ENCODE results near the gene CDA. TPM values are rescaled to one million over a fixed set of nuclear protein-coding genes. Genes with fewer than 3 reads are reported as not detected.
"Not testable (repeated sequence)": the region's sequence is repeated elsewhere in the genome, so short reads cannot be mapped to it uniquely, and the experiment has no call there.

The CDA gene
- total RNA-seq, 1 donor from 2014 or later: 10.1 TPM

DNA sequence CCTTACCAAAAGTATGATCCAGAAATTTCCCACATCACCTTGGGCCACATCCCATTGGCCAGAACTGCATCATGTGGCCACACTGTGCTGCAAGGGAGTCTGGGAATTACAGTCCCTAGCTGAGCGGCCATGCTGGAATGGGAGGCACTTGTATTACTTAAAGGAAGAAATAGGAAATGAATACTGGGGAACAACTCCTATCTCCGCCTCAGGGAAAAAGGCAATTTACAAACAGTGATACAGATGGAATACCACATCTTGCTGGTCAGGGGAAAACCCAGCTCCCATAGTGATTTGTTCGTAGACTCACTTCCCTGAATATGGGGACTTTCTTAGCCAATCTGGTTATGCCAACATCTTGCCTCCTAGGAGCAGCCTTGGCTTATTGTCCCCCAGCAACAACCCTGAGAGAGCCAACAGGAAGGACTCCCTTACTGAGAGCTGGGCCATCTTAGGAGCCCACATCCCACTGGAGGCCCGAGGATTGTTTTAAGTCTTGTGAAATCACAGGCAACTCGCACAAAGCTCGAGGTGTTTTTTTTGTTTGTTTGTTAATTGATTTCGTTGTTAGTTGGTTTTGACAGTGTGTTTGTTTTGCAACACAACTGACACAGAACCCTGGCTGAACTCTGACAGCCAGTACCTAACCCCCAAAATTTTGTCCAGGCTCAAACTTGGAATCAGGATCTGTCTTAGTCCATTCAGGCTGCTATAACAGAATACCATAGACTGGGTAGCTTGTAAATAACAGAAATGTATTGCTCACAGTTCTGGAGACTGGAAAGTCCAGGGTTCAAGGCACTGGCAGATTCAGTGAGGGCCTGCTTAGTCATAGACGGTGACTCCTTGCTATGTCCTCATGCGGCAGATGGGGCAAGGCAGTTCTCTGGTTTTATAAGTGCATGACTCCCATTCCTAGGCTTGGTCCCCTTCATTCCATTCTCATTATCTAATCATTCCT, 14.9 kb downstream of the CDA start:
- Histone ChIP-seq H3K36me3 (no peaks in the 10 kb centered on the region), H3K4me1 (no peaks in the 10 kb centered on the region), H3K9me3 (no peaks in the 10 kb centered on the region), H3K27ac (no peak overlapping the region), H3K4me3 (no peak overlapping the region), H3K27me3 (no peaks in the 10 kb centered on the region)
- TF ChIP-seq CTCF (IDR thresholded peaks at IDR 0.05): no peak
- intact Hi-C loops (cut with DNase I): no loop called here
- no peak for DNase-seq (ENCODE audit: low spot score in 2 of 2)

- Histone ChIP-seq H3K4me1 (no peaks in the 10 kb centered on the region), H3K36me3 (no peaks in the 10 kb centered on the region), H3K4me3 (no peak overlapping the region), H3K27ac (no peak overlapping the region), H3K9me3 (no peaks in the 10 kb centered on the region), H3K27me3 (no peaks in the 10 kb centered on the region)
- no peak for DNase-seq (ENCODE audit: low spot score in 2 of 2)
- intact Hi-C loops (cut with DNase I): no loop called here
- no peak for TF ChIP-seq CTCF (IDR thresholded peaks at IDR 0.05)
Observed at GRCh38 chr1:20604678-20605077, 15.8 kb downstream of the CDA start.

DNA sequence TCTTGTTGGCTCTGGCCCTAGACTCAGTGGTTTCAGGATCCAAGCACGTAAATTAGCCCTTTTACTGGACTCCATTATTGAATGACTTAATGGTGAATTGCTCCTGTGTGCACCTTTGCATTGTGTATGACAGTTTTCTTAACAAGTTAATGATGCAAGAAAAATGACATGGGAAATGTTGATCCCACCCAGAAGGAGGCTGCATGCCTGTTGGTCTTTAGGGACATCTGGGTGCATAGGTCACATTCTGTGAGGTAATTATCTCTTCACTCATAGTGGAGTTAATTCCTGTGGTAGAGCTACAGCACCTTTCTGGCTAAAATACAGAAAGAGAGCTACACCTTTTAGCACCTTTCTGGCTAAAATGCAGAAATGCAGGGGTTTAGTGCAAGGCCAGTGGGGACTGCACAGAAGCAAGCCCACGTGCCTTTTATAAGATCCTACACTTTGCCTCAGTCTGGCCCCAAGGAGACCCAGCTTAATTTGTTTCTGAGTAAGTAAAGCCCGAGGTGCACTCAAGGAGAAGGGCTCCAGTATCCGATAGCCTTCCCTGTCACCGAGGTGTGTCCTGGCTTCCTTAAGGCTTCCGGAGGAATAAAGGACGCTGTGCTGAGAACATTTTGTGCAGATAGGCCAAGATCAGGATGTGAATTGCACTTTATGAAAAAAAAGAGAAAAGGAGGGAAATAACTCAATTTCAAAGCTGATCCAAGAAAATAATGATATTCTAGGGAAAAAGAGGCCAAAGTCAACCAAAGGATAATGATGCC, 18.1 kb downstream of the CDA start:
- intact Hi-C loops (cut with DNase I); H3K4me3 ChIP-seq; H3K27ac ChIP-seq: not testable (repeated sequence)

DNA sequence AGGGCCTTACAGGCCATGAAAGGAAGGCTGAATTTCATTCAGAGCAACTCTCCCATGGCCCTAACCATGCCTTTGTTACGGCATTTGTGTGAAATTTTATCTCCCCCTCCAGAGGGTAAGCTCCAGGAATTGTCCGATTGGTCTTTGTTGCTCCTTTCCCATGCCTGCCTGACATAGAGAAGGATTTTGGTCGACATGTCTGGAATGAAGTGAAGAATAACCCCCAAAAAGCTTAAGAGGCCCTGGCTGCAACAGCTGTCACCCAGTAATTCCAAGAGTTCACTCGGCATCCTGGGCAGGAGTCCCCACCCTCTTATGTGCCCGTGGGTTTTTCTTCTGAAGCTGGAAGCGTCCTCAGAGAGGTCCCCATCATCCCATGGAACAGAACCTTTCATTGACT, 20.6 kb downstream of the CDA start:
- Histone ChIP-seq H3K4me1 (peaks cover 0 to 5% of the 10 kb centered on the region in 2 donors), H3K27ac (no peak overlapping the region), H3K36me3 (no peaks in the 10 kb centered on the region), H3K9me3 (no peaks in the 10 kb centered on the region), H3K4me3 (no peak overlapping the region), H3K27me3 (no peaks in the 10 kb centered on the region)
- DNase-seq (ENCODE audit: low spot score in 2 of 2): no peak
- intact Hi-C loops (cut with DNase I): no loop called here
- no peak for TF ChIP-seq CTCF (IDR thresholded peaks at IDR 0.05)

More for the DNA sequence above, 18.1 kb downstream of the CDA start:
- not testable (repeated sequence) for H3K27me3 ChIP-seq; H3K4me1 ChIP-seq; DNase-seq (ENCODE audit: low spot score in 2 of 2); H3K36me3 ChIP-seq; H3K9me3 ChIP-seq

GRCh38 chr1:20610970-20611369, 22.1 kb downstream of the CDA start:
- H3K4me3 ChIP-seq: no peak overlapping the region
- intact Hi-C loops (cut with DNase I): no loop called here
- no peaks in the 10 kb centered on the region for H3K9me3 ChIP-seq
- TF ChIP-seq CTCF (IDR thresholded peaks at IDR 0.05): no peak
- no peaks in the 10 kb centered on the region for H3K27me3 ChIP-seq
- DNase-seq (ENCODE audit: low spot score in 2 of 2): no peak
- no peak overlapping the region for H3K27ac ChIP-seq
- H3K4me1 ChIP-seq: peaks cover 0 to 7% of the 10 kb centered on the region in 2 donors
- no peaks in the 10 kb centered on the region for H3K36me3 ChIP-seq

DNA sequence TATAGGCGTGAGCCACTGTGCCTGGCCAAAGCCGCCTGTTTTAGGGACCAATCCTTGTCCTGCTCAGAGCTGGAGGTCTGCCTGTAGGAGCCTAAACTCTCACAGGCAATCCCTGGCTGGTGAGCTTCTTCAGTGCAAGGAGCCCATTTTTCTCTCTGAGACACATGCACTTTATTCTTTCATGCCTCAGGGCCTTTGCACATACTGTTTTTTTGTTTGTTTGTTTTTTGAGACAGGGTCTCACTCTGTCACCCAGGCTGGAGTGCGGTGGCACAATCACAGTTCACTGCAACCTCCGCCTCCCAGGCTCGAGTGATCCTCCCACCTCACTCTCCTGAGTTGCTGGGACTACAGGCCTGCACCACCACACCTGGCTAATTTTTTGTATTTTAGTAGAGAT, 22.8 kb downstream of the CDA start:
- no peak for DNase-seq (ENCODE audit: low spot score in 2 of 2)
- Histone ChIP-seq H3K9me3 (no peaks in the 10 kb centered on the region), H3K36me3 (no peaks in the 10 kb centered on the region), H3K4me1 (peaks cover 3 to 8% of the 10 kb centered on the region in 2 donors), H3K27ac (no peak overlapping the region), H3K4me3 (no peak overlapping the region), H3K27me3 (no peaks in the 10 kb centered on the region)
- TF ChIP-seq CTCF (IDR thresholded peaks at IDR 0.05): no peak
- intact Hi-C loops (cut with DNase I): no loop called here

All from ascending aorta (tissue), 2 donors.